H9 (cell line): ENCODE results near the gene ELOA. TPM values are rescaled to one million over a fixed set of nuclear protein-coding genes. Genes with fewer than 3 reads are reported as not detected.
A peak's percentile ranks its signal among the peaks of the same experiment; 100 is the strongest.

Source experiments
- DNase-seq: peaks from one replicate; pipeline ENCODE4 v3.0.0-alpha.2; 2017
- H2AFZ ChIP-seq: one replicate; pipeline ENCODE4 v1.6.1; 2013; ENCODE audit warnings: mild to moderate bottlenecking, low read length, control low read depth, moderate library complexity
- H2AK5ac ChIP-seq: 2 replicates; pipeline ENCODE4 v1.6.1; 2013; ENCODE audit warnings: low read length, control low read depth, mixed read lengths; ENCODE audit not compliant: insufficient read length
- H2BK120ac ChIP-seq: one replicate; pipeline ENCODE4 v1.6.1; 2013; ENCODE audit warnings: low read depth, mild to moderate bottlenecking, low read length, control low read depth, inconsistent platforms; ENCODE audit not compliant: poor library complexity, severe bottlenecking
- H2BK12ac ChIP-seq: 2 replicates; pipeline ENCODE4 v1.6.1; 2013; ENCODE audit warnings: low read length, control low read depth, mixed read lengths, low read depth; ENCODE audit not compliant: insufficient read length
- H2BK15ac ChIP-seq: 2 replicates; pipeline ENCODE4 v1.6.1; 2013; ENCODE audit warnings: low read depth, low read length, control low read depth
- H2BK20ac ChIP-seq: one replicate; pipeline ENCODE4 v1.6.1; 2013; ENCODE audit warnings: low read depth, mild to moderate bottlenecking, low read length, control low read depth, inconsistent platforms; ENCODE audit not compliant: poor library complexity, severe bottlenecking
- H2BK5ac ChIP-seq: 2 replicates; pipeline ENCODE4 v1.6.1; 2013; ENCODE audit warnings: low read length, control low read depth, mixed read lengths; ENCODE audit not compliant: insufficient read length
- H3K14ac ChIP-seq: 2 replicates; pipeline ENCODE4 v1.6.1; 2013; ENCODE audit warnings: low read length, control low read depth; ENCODE audit not compliant: insufficient read depth
- H3K18ac ChIP-seq: 2 replicates; pipeline ENCODE4 v1.6.1; 2013; ENCODE audit warnings: low read depth, mild to moderate bottlenecking, mixed read lengths, low read length, control low read depth; ENCODE audit not compliant: insufficient read length
- H3K23ac ChIP-seq: 2 replicates; pipeline ENCODE4 v1.6.1; 2013; ENCODE audit warnings: low read length, control low read depth, mixed read lengths, low read depth; ENCODE audit not compliant: insufficient read length
- H3K23me2 ChIP-seq: 2 replicates; pipeline ENCODE4 v1.6.1; 2013; ENCODE audit warnings: low read depth, mild to moderate bottlenecking, mixed read lengths, low read length, control low read depth; ENCODE audit not compliant: insufficient read length, poor library complexity, severe bottlenecking
- H3K27ac ChIP-seq: 2 replicates; pipeline ENCODE4 v1.5.1; 2013; ENCODE audit warnings: low read length, control low read depth, mixed read lengths, low read depth; ENCODE audit not compliant: insufficient read length
- H3K27me3 ChIP-seq: 2 replicates; pipeline ENCODE4 v1.6.1; 2013; ENCODE audit warnings: low read length, control low read depth, inconsistent platforms; ENCODE audit not compliant: insufficient read depth
- H3K4ac ChIP-seq: 2 replicates; pipeline ENCODE4 v1.6.1; 2013; ENCODE audit warnings: low read depth, mild to moderate bottlenecking, control low read depth, inconsistent platforms, low read length, moderate library complexity
- H3K4me1 ChIP-seq: 2 replicates; pipeline ENCODE4 v1.6.1; 2013; ENCODE audit warnings: low read length, control low read depth, inconsistent platforms; ENCODE audit not compliant: insufficient read depth
- H3K4me2 ChIP-seq: 2 replicates; pipeline ENCODE4 v1.6.1; 2013; ENCODE audit warnings: low read length, control low read depth, mixed read lengths; ENCODE audit not compliant: insufficient read length, insufficient read depth
- H3K56ac ChIP-seq: 2 replicates; pipeline ENCODE4 v1.6.1; 2013; ENCODE audit warnings: low read depth, mild to moderate bottlenecking, mixed read lengths, low read length, control low read depth; ENCODE audit not compliant: insufficient read length
- H3K79me1 ChIP-seq: 2 replicates; pipeline ENCODE4 v1.6.1; 2013; ENCODE audit warnings: low read depth, mild to moderate bottlenecking, moderate library complexity, low read length, control low read depth, inconsistent platforms; ENCODE audit not compliant: insufficient read depth, poor library complexity, severe bottlenecking
- H3K79me2 ChIP-seq: 2 replicates; pipeline ENCODE4 v1.6.1; 2013; ENCODE audit warnings: low read length, control low read depth, inconsistent platforms; ENCODE audit not compliant: insufficient read depth
- H3K9ac ChIP-seq: 2 replicates; pipeline ENCODE4 v1.6.1; 2013; ENCODE audit warnings: low read length, control low read depth, mixed read lengths; ENCODE audit not compliant: insufficient read length; ENCODE audit errors: extremely low read depth
- H3K9me3 ChIP-seq: one replicate; pipeline ENCODE4 v1.6.1; 2013; ENCODE audit warnings: low read depth, low read length, inconsistent platforms; ENCODE audit not compliant: control insufficient read depth
- H3T11ph ChIP-seq: one replicate; pipeline ENCODE4 v1.6.1; 2013; ENCODE audit warnings: mild to moderate bottlenecking, low read length, control low read depth, inconsistent platforms
- H4K20me1 ChIP-seq: one replicate; pipeline ENCODE4 v1.6.1; 2013; ENCODE audit not compliant: control insufficient read depth, insufficient read length, insufficient read depth
- H4K5ac ChIP-seq: 2 replicates; pipeline ENCODE4 v1.6.1; 2013; ENCODE audit warnings: low read depth, mild to moderate bottlenecking, mixed read lengths, low read length, control low read depth; ENCODE audit not compliant: insufficient read length
- H4K8ac ChIP-seq: replicated peaks from 2 replicates; pipeline ENCODE4 v1.6.1; 2013; ENCODE audit warnings: low read length, control low read depth, mixed read lengths, low read depth; ENCODE audit not compliant: insufficient read length
- H4K91ac ChIP-seq: 2 replicates; pipeline ENCODE4 v1.6.1; 2013; ENCODE audit warnings: low read depth, mild to moderate bottlenecking, moderate library complexity, mixed read lengths, low read length, control low read depth; ENCODE audit not compliant: insufficient read length
- H3K27ac Mint-ChIP-seq, 3 experiments: 2 replicates in 2 of 3; 3 replicates in 1 of 3; pipeline ENCODE4 v1.8.0; 2020 to 2021; ENCODE audit warnings: mixed read lengths in 3 of 3, mild to moderate bottlenecking in 1 of 3, moderate library complexity in 1 of 3
- H3K27me3 Mint-ChIP-seq: 2 replicates; pipeline ENCODE4 v1.8.0; 2021; ENCODE audit warnings: low read depth, mild to moderate bottlenecking, moderate library complexity, mixed read lengths
- H3K36me3 Mint-ChIP-seq, 3 experiments: 2 replicates in 2 of 3; 3 replicates in 1 of 3; pipeline ENCODE4 v1.8.0; 2020 to 2021; ENCODE audit warnings: low read depth in 3 of 3, mixed read lengths in 3 of 3; ENCODE audit not compliant: insufficient read depth in 1 of 3
- H3K4me1 Mint-ChIP-seq, 2 experiments: 2 replicates each; pipeline ENCODE4 v1.8.0; 2020; ENCODE audit warnings: mixed read lengths in 2 of 2
- H3K4me3 Mint-ChIP-seq, 2 experiments: 2 replicates in 1 of 2; 3 replicates in 1 of 2; pipeline ENCODE4 v1.8.0; 2020 to 2021; ENCODE audit warnings: mild to moderate bottlenecking in 2 of 2, mixed read lengths in 2 of 2, moderate library complexity in 1 of 2
- H3K9me3 Mint-ChIP-seq, 2 experiments: 2 replicates in 1 of 2; 3 replicates in 1 of 2; pipeline ENCODE4 v1.8.0; 2020; ENCODE audit warnings: mild to moderate bottlenecking in 2 of 2, mixed read lengths in 2 of 2, moderate library complexity in 1 of 2
- WGBS: extraction: QIAGEN DNeasy Blood & Tissue Kit; methylation state at CpG from one replicate; pipeline ENCODE4 v1.1.7; 2013; ENCODE audit warnings: missing lambda C conversion rate, low lambda C conversion rate, mixed read lengths; ENCODE audit not compliant: insufficient read length; ENCODE audit errors: extremely low coverage; 5-methylcytosine and 5-hydroxymethylcytosine counted together
- total RNA-seq: library from RNA; stranded (reverse); gene quantifications from 2 replicates; pipeline ENCODE4 v1.2.1, GENCODE V29; 2021
- TF ChIP-seq, protein P1 (sequence below): fragments of 200-600 bp; sonication (generic); conservative IDR thresholded peaks from 3 replicates; pipeline ENCODE4 v1.8.0; 2021; ENCODE audit warnings: antibody characterized with exemption, mild to moderate bottlenecking

ELOA gene
- total RNA-seq, 1 experiment from 2014 or later, result 66.2 TPM

- Histone ChIP-seq H3K9ac (no peak overlapping the region), H2BK12ac (no peak overlapping the region), H3T11ph (no peak overlapping the region), H3K27me3 (no peaks in the 10 kb centered on the region), H4K8ac (no peak overlapping the region), H2BK15ac (no peak overlapping the region), H3K18ac (no peak overlapping the region), H2BK120ac (no peak overlapping the region), H3K56ac (no peak overlapping the region), H2AK5ac (no peak overlapping the region), H3K27ac (no peak overlapping the region), H4K5ac (no peak overlapping the region), H2AFZ (no peak overlapping the region), H3K9me3 (no peaks in the 10 kb centered on the region), H3K4ac (no peak overlapping the region), H3K4me1 (no peaks in the 10 kb centered on the region; the same call in 1 of the 2 replicates), H3K23ac (no peak overlapping the region), H3K14ac (no peak overlapping the region), H2BK5ac (no peak overlapping the region), H3K4me2 (no peak overlapping the region), H2BK20ac (no peak overlapping the region), H3K23me2 (no peaks in the 10 kb centered on the region), H3K79me2 (no peaks in the 10 kb centered on the region), H4K91ac (no peak overlapping the region), H3K79me1 (peaks cover 3% of the 10 kb centered on the region), H4K20me1 (no peaks in the 10 kb centered on the region)
- Mint-ChIP-seq H3K4me3 (no peak overlapping the region), H3K36me3 (peaks cover 0 to 19% (median 15%) of the 10 kb centered on the region in 3 experiments; a peak in 5 of 7 replicates), H3K4me1 (peaks cover 2 to 3% of the 10 kb centered on the region in 2 experiments), H3K27me3 (no peaks in the 10 kb centered on the region), H3K9me3 (no peaks in the 10 kb centered on the region), H3K27ac (no peak overlapping the region; a peak in 1 of 7 replicates)
- peak; percentile 85 for DNase-seq
- TF ChIP-seq, protein P1, sequence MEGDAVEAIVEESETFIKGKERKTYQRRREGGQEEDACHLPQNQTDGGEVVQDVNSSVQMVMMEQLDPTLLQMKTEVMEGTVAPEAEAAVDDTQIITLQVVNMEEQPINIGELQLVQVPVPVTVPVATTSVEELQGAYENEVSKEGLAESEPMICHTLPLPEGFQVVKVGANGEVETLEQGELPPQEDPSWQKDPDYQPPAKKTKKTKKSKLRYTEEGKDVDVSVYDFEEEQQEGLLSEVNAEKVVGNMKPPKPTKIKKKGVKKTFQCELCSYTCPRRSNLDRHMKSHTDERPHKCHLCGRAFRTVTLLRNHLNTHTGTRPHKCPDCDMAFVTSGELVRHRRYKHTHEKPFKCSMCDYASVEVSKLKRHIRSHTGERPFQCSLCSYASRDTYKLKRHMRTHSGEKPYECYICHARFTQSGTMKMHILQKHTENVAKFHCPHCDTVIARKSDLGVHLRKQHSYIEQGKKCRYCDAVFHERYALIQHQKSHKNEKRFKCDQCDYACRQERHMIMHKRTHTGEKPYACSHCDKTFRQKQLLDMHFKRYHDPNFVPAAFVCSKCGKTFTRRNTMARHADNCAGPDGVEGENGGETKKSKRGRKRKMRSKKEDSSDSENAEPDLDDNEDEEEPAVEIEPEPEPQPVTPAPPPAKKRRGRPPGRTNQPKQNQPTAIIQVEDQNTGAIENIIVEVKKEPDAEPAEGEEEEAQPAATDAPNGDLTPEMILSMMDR, result peak; percentile 89
- WGBS, result no CpG with 5 or more reads among the region's 14 CpGs
Measured at GRCh38 chr1:23772049-23772853, 29.0 kb downstream of the ELOA start.
